Neural crest cell (in vitro differentiated cells): ENCODE results near the gene ZNF254. TPM values are rescaled to one million over a fixed set of nuclear protein-coding genes. Genes with fewer than 3 reads are reported as not detected.

Experiments used
- DNase-seq: peaks from one replicate; pipeline ENCODE4 v3.0.0; 2021; ENCODE audit warnings: low read depth, mixed read lengths, low spot score
- H3K27ac Mint-ChIP-seq: one replicate; pipeline ENCODE4 v1.8.0; 2021; ENCODE audit warnings: mild to moderate bottlenecking, mixed read lengths; ENCODE audit not compliant: unreplicated experiment
- H3K27me3 Mint-ChIP-seq: 2 replicates; pipeline ENCODE4 v1.8.0; 2021; ENCODE audit warnings: low read depth, mild to moderate bottlenecking, mixed read lengths
- H3K36me3 Mint-ChIP-seq: 2 replicates; pipeline ENCODE4 v1.8.0; 2021; ENCODE audit warnings: low read depth, mild to moderate bottlenecking, mixed read lengths
- H3K4me1 Mint-ChIP-seq: 2 replicates; pipeline ENCODE4 v1.8.0; 2021; ENCODE audit warnings: mixed read lengths
- H3K4me3 Mint-ChIP-seq: one replicate; pipeline ENCODE4 v1.8.0; 2021; ENCODE audit warnings: mild to moderate bottlenecking, mixed read lengths
- H3K9me3 Mint-ChIP-seq: 2 replicates; pipeline ENCODE4 v1.8.0; 2021; ENCODE audit warnings: mixed read lengths
- total RNA-seq: library from RNA; stranded (reverse); gene quantifications from 2 replicates; pipeline ENCODE4 v1.2.1, GENCODE V29; 2021
- TF ChIP-seq, protein P1 (sequence below): fragments of 200-600 bp; sonication (generic); conservative IDR thresholded peaks from 2 replicates; pipeline ENCODE4 v1.5.0; 2021; ENCODE audit warnings: antibody characterized with exemption, mild to moderate bottlenecking

ZNF254 gene
- total RNA-seq, 1 donor from 2014 or later = 36.8 TPM

DNA sequence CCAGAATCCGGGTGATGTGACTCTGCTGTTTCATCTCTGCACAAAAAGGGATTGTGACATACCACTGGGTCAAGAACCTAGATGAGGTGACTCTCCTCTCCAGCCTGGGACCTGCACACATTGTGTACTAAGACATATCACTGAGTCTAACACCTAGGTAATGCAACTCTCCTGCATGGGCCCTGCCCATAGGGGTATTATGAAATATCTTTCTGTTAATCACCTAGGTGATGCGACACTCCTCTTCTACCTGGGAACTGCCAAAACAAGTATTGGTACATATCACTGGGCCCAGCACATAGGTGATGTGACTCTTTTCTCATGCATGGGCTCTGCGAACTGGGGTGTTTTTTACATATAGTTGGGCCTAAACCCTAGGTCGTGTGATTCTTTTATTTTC, 35.5 kb upstream of the ZNF254 start:
- H3K27me3 Mint-ChIP-seq = no peaks in the 10 kb centered on the region
- no peak overlapping the region for H3K4me3 Mint-ChIP-seq
- no peaks in the 10 kb centered on the region for H3K4me1 Mint-ChIP-seq
- no peak for DNase-seq
- TF ChIP-seq, protein P1, sequence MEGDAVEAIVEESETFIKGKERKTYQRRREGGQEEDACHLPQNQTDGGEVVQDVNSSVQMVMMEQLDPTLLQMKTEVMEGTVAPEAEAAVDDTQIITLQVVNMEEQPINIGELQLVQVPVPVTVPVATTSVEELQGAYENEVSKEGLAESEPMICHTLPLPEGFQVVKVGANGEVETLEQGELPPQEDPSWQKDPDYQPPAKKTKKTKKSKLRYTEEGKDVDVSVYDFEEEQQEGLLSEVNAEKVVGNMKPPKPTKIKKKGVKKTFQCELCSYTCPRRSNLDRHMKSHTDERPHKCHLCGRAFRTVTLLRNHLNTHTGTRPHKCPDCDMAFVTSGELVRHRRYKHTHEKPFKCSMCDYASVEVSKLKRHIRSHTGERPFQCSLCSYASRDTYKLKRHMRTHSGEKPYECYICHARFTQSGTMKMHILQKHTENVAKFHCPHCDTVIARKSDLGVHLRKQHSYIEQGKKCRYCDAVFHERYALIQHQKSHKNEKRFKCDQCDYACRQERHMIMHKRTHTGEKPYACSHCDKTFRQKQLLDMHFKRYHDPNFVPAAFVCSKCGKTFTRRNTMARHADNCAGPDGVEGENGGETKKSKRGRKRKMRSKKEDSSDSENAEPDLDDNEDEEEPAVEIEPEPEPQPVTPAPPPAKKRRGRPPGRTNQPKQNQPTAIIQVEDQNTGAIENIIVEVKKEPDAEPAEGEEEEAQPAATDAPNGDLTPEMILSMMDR = no peak
- H3K9me3 Mint-ChIP-seq = no peaks in the 10 kb centered on the region
- H3K27ac Mint-ChIP-seq = no peak overlapping the region
- H3K36me3 Mint-ChIP-seq = peaks cover 58% of the 10 kb centered on the region

DNA sequence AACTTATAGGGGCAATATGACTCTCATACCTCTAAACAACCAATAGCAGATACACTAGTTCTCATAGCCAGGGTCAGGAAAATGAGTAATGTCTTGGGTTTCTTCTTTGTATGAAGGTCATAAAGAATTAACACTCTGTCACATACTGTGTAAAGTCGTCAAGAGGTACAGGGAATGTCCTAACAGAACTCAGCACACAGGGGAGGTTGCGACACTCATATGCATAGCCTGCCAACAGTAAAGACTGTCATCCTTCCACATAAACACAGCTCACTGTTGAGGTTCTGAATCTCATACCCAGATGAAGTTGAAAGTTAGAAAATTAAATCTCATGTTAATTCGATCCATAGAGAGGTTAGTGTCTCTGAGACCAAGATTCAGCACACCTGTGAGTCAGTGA, 34.2 kb upstream of the ZNF254 start:
- TF ChIP-seq, protein P1 = no peak
- Mint-ChIP-seq H3K4me3 (no peak overlapping the region), H3K9me3 (no peaks in the 10 kb centered on the region), H3K36me3 (peaks cover 50% of the 10 kb centered on the region), H3K27me3 (no peaks in the 10 kb centered on the region), H3K27ac (no peak overlapping the region), H3K4me1 (no peaks in the 10 kb centered on the region)
- no peak for DNase-seq

DNA sequence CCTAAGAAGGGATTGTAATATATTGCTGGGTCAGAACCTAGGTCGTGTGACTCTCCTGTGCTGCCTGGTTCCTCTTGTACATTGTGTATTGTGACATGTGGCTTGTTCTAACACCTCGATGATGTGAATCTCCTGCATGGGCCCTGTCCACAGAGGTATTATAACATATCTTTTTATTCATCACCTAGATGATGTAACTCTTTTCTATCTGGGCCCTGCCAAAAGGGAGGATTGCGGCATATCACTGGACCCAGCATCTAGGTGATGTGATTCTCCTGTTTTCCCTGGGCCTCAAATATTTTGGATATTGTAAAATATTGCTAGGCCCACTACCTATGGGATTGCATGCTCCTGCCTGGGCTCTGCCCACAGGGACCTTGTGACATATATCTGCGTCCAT, 33.4 kb upstream of the ZNF254 start:
- H3K36me3 Mint-ChIP-seq = peaks cover 48% of the 10 kb centered on the region
- H3K27me3 Mint-ChIP-seq = no peaks in the 10 kb centered on the region

DNA sequence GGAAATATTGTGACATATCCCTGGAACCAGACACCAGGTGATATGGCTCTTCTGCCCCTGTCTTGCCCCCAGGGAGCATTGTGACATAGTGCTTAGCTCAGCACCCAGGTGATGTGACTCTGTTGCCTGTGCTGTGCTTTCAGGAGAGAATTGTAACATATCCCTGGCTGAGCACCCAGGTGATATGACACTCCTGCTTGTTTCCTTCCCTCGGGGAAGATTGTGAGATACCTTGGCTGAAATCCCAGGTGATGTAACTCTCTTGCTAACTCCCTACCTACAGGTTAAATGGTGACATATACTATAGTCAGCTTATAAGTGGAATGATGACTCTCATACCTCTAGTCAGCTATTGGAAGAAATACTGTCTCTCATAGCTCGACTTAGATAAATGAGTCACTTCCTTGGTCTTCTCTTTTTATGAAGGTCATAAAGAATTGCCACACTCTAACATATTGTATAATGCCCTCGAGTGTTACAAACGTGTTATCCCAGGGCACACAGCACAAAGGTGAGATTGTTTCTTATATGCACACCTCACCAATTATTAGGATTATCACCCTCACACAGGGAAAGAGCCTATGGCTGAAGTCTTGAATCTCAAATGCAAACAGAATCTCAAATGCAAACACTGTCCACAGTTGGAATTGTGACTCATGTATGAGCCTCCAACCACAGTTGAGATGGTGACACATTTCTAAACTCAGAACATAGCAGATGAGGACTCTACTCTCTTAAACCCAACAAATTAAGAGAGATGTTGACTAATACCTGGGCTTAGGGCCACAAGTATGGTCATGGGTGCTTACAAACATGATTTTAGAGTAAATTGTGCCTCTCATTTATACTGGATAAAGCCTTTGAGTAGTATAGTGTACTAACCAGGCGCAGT, 32.7 kb upstream of the ZNF254 start:
- no peaks in the 10 kb centered on the region for H3K27me3 Mint-ChIP-seq
- H3K27ac Mint-ChIP-seq = no peak overlapping the region
- peaks cover 49% of the 10 kb centered on the region for H3K36me3 Mint-ChIP-seq
- TF ChIP-seq, protein P1 = no peak
- no peaks in the 10 kb centered on the region for H3K9me3 Mint-ChIP-seq
- H3K4me3 Mint-ChIP-seq = no peak overlapping the region
- no peak for DNase-seq
- no peaks in the 10 kb centered on the region for H3K4me1 Mint-ChIP-seq

More for the DNA sequence above, 33.4 kb upstream of the ZNF254 start:
- H3K4me1 Mint-ChIP-seq = no peaks in the 10 kb centered on the region
- DNase-seq = no peak
- no peaks in the 10 kb centered on the region for H3K9me3 Mint-ChIP-seq
- H3K4me3 Mint-ChIP-seq = no peak overlapping the region
- no peak overlapping the region for H3K27ac Mint-ChIP-seq
- TF ChIP-seq, protein P1 = no peak

DNA sequence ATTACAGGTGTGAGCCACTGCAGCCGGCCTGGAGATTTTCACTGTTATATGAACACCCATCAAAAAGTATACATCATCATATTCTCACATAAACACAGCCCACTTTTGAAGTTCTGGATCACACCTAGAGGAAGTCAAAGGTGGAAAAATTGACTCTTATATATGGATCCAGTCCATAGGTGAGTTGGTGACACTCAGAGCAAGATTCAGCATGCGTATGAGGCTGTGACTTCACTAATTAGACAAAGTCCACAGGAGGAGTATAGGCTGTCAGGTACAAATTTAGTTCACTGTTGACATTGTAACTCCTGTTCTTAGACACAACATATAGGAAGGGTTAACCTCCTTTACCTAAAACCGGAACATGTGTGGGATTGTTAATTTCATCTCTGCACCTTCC, 31.4 kb upstream of the ZNF254 start:
- Mint-ChIP-seq H3K4me3 (no peak overlapping the region), H3K4me1 (no peaks in the 10 kb centered on the region), H3K9me3 (no peaks in the 10 kb centered on the region), H3K27ac (no peak overlapping the region), H3K27me3 (no peaks in the 10 kb centered on the region), H3K36me3 (peaks cover 51% of the 10 kb centered on the region)
- no peak for DNase-seq
- TF ChIP-seq, protein P1 = no peak
